ENCODE results near the gene ANKRD11. TPM values are rescaled to one million over a fixed set of nuclear protein-coding genes. Genes with fewer than 3 reads are reported as not detected.

Gene ANKRD11
- total and polyA plus RNA-seq, 2 donors (not counting 3 experiments of a cell fraction or from before 2014, with no cell fraction given): 55.8 to 191 TPM

DNA sequence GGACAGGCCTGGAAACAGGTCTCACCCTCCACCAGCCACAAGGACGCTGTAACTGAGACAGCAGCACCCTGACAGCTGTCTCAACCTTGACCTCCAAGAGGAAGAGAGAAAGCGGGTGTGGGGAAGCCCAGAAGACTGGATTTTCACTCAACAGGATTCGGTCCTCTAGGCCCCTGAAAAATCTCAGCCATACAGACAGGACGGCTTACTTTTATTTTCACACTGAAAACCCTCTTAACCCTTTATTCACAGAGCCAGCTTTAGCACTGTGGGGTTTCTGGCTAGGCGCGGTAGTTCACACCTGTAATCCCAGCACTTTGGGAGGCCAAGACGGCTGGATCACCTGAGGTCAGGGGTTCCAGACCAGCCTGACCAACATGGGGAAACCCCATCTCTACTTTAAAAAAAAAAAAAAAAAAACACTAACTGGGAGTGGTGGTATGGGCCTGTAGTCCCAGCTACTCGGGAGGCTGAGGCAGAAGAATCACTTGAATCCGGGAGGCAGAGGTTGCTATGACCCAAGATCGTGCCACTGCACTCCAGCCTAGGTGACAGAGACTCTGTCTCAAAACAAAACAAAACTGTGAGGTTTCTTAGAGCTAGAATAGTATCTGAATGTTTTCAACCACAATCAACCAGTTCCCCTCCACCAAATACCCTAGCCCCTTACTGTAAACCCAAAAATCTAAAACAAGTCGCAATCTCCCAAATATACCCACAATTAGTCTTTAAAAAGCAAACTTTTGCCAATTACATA lies 5.3 kb downstream of the ANKRD11 start:
- no peak for DNase-seq (ENCODE audit: low read depth, low spot score)
- Histone ChIP-seq H3K79me2 (ENCODE audit: control insufficient read depth, insufficient read depth, low read length) (peaks cover 95% of the 10 kb centered on the region), H3K9me3 (replicated peaks; ENCODE audit: control insufficient read depth, insufficient read depth, low read length) (no peaks in the 10 kb centered on the region), H2AFZ (ENCODE audit: low read depth, low read length) (no peak overlapping the region), H3K9me1 (replicated peaks; ENCODE audit: control insufficient read depth, extremely low read depth, insufficient read depth, low read length) (no peaks in the 10 kb centered on the region), H4K20me1 (replicated peaks; ENCODE audit: control insufficient read depth, extremely low read depth, insufficient read depth, low read length) (peaks cover 17% of the 10 kb centered on the region), H3K4me2 (ENCODE audit: insufficient read depth, low read length) (no peak overlapping the region), H3K9ac (replicated peaks; ENCODE audit: extremely low read depth, insufficient read depth, low read length) (no peak overlapping the region), H3K4me3 (replicated peaks in 1 of 3; ENCODE audit: insufficient read depth in 1 of 3, low read depth in 1 of 3, low read length in 3 of 3) (no peak overlapping the region), H3K27ac (ENCODE audit: insufficient read depth, low read depth, low read length) (no peak overlapping the region), H3K4me1 (ENCODE audit: control insufficient read depth, extremely low read depth, insufficient read depth, low read length) (peaks cover 12% of the 10 kb centered on the region), H3K36me3 (ENCODE audit: control insufficient read depth in 2 of 2, extremely low read depth in 1 of 2, insufficient read depth in 2 of 2, low read length in 2 of 2) (no peaks in the 10 kb centered on the region), H3K27me3 (ENCODE audit: control insufficient read depth in 2 of 2, insufficient read depth in 2 of 2, low read length in 2 of 2) (no peaks in the 10 kb centered on the region)
- ChIA-PET POLR2A (no interaction called here), CTCF (no interaction called here)
- no TSS peak for BruUV-seq (replicated peaks)
- no peak for FAIRE-seq
- no peak for TF ChIP-seq MAX (IDR thresholded peaks at IDR 0.05; ENCODE audit: insufficient read depth, insufficient read length)
- no peak for TF ChIP-seq GATA2 (IDR thresholded peaks at IDR 0.05; ENCODE audit: insufficient read depth, insufficient read length, low read depth, low read length)
- TF ChIP-seq FOS (IDR thresholded peaks at IDR 0.05; ENCODE audit: borderline replicate concordance, insufficient read depth, low read length): no peak
- dilution Hi-C loops (cut with MboI; ENCODE audit: extremely low pct_ligation_motif_present, low sequenced_read_pairs): no loop called here
- intact Hi-C loops (cut with micrococcal nuclease): loop anchor here (5.0 kb wide), 2 partner anchors 33 to 168 kb away; no protein-coding TSS in a partner anchor

DNA sequence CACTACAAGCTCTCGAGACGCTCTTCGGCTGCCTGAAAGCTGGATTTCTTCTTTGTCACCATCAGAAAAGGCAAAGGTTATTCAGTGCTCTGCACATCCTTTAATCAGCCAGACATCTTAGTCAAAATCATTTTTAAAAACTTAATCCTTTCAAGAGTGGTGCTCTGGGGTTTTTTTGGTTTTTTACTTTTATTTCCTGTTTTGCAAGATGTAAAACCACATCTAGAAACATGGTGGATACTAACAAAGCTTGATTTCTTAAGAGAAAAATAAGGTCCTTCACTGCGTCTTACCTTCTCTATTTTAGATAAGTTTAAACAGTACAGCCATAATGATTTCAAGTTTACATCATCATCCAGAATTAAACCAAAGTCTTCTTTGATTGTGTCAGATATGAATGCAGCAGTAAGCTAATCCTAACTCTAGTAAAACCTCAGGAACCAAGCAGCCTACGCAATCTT lies 6.3 kb downstream of the ANKRD11 start:
- Histone ChIP-seq H3K4me2 (ENCODE audit: insufficient read depth, low read length) (no peak overlapping the region), H3K9me3 (replicated peaks; ENCODE audit: control insufficient read depth, insufficient read depth, low read length) (no peaks in the 10 kb centered on the region), H3K79me2 (ENCODE audit: control insufficient read depth, insufficient read depth, low read length) (peaks cover 99% of the 10 kb centered on the region), H3K4me1 (ENCODE audit: control insufficient read depth, extremely low read depth, insufficient read depth, low read length) (peaks cover 12% of the 10 kb centered on the region), H3K27me3 (ENCODE audit: control insufficient read depth in 2 of 2, insufficient read depth in 2 of 2, low read length in 2 of 2) (no peaks in the 10 kb centered on the region), H3K4me3 (replicated peaks in 1 of 3; ENCODE audit: insufficient read depth in 1 of 3, low read depth in 1 of 3, low read length in 3 of 3) (no peak overlapping the region), H3K27ac (ENCODE audit: insufficient read depth, low read depth, low read length) (no peak overlapping the region), H3K9me1 (replicated peaks; ENCODE audit: control insufficient read depth, extremely low read depth, insufficient read depth, low read length) (no peaks in the 10 kb centered on the region), H3K36me3 (ENCODE audit: control insufficient read depth in 2 of 2, extremely low read depth in 1 of 2, insufficient read depth in 2 of 2, low read length in 2 of 2) (no peaks in the 10 kb centered on the region), H4K20me1 (replicated peaks; ENCODE audit: control insufficient read depth, extremely low read depth, insufficient read depth, low read length) (peaks cover 17% of the 10 kb centered on the region), H2AFZ (ENCODE audit: low read depth, low read length) (no peak overlapping the region), H3K9ac (replicated peaks; ENCODE audit: extremely low read depth, insufficient read depth, low read length) (no peak overlapping the region)
- ChIA-PET CTCF (interaction anchor here (1.0 to 1.4 kb wide), 3 partner anchors 10 to 151 kb away, joined by 3 read pairs; no protein-coding TSS in a partner anchor), POLR2A (no interaction called here)
- no TSS peak for BruUV-seq (replicated peaks)
- intact Hi-C loops (cut with micrococcal nuclease) (no loop called here), dilution Hi-C loops (cut with MboI; ENCODE audit: extremely low pct_ligation_motif_present, low sequenced_read_pairs) (no loop called here)
- TF ChIP-seq POLR2AphosphoS5 (IDR thresholded peaks at IDR 0.05; ENCODE audit: insufficient read depth, low read depth, low read length): no peak
- no peak for TF ChIP-seq EZH2 (IDR thresholded peaks at IDR 0.05; ENCODE audit: borderline replicate concordance, low read depth, low read length, severe bottlenecking)
- no peak for TF ChIP-seq MAX (IDR thresholded peaks at IDR 0.05; ENCODE audit: insufficient read depth, insufficient read length)
- no peak for TF ChIP-seq JUN (IDR thresholded peaks at IDR 0.05; ENCODE audit: borderline replicate concordance, insufficient read depth, insufficient read length, low read depth)
- no peak for TF ChIP-seq FOS (IDR thresholded peaks at IDR 0.05; ENCODE audit: borderline replicate concordance, insufficient read depth, low read length)
- TF ChIP-seq MYC (IDR thresholded peaks at IDR 0.05; ENCODE audit: low read depth, low read length): no peak
- no peak for TF ChIP-seq POLR2A (IDR thresholded peaks at IDR 0.05; ENCODE audit: low read depth, low read length)
- TF ChIP-seq, protein P1, sequence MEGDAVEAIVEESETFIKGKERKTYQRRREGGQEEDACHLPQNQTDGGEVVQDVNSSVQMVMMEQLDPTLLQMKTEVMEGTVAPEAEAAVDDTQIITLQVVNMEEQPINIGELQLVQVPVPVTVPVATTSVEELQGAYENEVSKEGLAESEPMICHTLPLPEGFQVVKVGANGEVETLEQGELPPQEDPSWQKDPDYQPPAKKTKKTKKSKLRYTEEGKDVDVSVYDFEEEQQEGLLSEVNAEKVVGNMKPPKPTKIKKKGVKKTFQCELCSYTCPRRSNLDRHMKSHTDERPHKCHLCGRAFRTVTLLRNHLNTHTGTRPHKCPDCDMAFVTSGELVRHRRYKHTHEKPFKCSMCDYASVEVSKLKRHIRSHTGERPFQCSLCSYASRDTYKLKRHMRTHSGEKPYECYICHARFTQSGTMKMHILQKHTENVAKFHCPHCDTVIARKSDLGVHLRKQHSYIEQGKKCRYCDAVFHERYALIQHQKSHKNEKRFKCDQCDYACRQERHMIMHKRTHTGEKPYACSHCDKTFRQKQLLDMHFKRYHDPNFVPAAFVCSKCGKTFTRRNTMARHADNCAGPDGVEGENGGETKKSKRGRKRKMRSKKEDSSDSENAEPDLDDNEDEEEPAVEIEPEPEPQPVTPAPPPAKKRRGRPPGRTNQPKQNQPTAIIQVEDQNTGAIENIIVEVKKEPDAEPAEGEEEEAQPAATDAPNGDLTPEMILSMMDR (IDR thresholded peaks at IDR 0.05; ENCODE audit: extremely low read depth in 1 of 2, insufficient read depth in 1 of 2, low read depth in 1 of 2, low read length in 2 of 2): no peak
- TF ChIP-seq GATA2 (IDR thresholded peaks at IDR 0.05; ENCODE audit: insufficient read depth, insufficient read length, low read depth, low read length): no peak
- DNase-seq (ENCODE audit: low read depth, low spot score) (no peak), FAIRE-seq (no peak)
